ENCODE results near the gene KBTBD7. TPM values are rescaled to one million over a fixed set of nuclear protein-coding genes. Genes with fewer than 3 reads are reported as not detected.

Gene KBTBD7
- total and polyA plus RNA-seq, 12 donors: 1.6 to 7.6 (median 5.3) TPM

- no peak for TF ChIP-seq CTCF (IDR thresholded peaks at IDR 0.05)
- Histone ChIP-seq H3K9me3 (peaks cover 0 to 5% (median 0%) of the 10 kb centered on the region in 11 donors), H3K27ac (no peak overlapping the region), H3K36me3 (peaks cover 0 to 64% (median 6%) of the 10 kb centered on the region in 9 donors), H3K27me3 (no peaks in the 10 kb centered on the region), H3K4me1 (no peaks in the 10 kb centered on the region), H3K4me3 (no peak overlapping the region)
- DNase-seq (no peak), ATAC-seq (no peak)
- intact Hi-C loops (cut with DNase I): no loop called here
- 89 to 91% methylated on average over 4 of the region's 4 CpGs for WGBS, 2 donors
These were observed 38.5 kb upstream of the KBTBD7 start for GRCh38 chr13:41232578-41233480.

- no peak overlapping the region for H3K27ac ChIP-seq
- TF ChIP-seq CTCF (IDR thresholded peaks at IDR 0.05): no peak
- H3K27me3 ChIP-seq: no peaks in the 10 kb centered on the region
- H3K9me3 ChIP-seq: peaks cover 0 to 5% (median 0%) of the 10 kb centered on the region in 11 donors
- intact Hi-C loops (cut with DNase I): no loop called here
- peaks cover 0 to 72% (median 6%) of the 10 kb centered on the region in 9 donors for H3K36me3 ChIP-seq
- H3K4me1 ChIP-seq: no peaks in the 10 kb centered on the region
- 68 to 78% methylated on average over 3 of the region's 3 CpGs for WGBS, 2 donors
- no peak overlapping the region for H3K4me3 ChIP-seq
- no peak for ATAC-seq
- no peak for DNase-seq
These were observed 37.4 kb upstream of the KBTBD7 start for GRCh38 chr13:41231786-41232185.

GRCh38 chr13:41231025-41231677 lies 36.8 kb upstream of the KBTBD7 start:
- H3K27me3 ChIP-seq: no peaks in the 10 kb centered on the region
- H3K27ac ChIP-seq: no peak overlapping the region
- H3K4me3 ChIP-seq: no peak overlapping the region
- ATAC-seq (no peak), DNase-seq (no peak)
- H3K9me3 ChIP-seq: peaks cover 0 to 5% (median 0%) of the 10 kb centered on the region in 11 donors
- 97% methylated on average over 2 of the region's 2 CpGs for whole genome bisulfite sequencing, 2 donors
- no peak for TF ChIP-seq CTCF (IDR thresholded peaks at IDR 0.05)
- intact Hi-C loops (cut with DNase I): no loop called here
- H3K36me3 ChIP-seq: peaks cover 0 to 73% (median 6%) of the 10 kb centered on the region in 9 donors
- no peaks in the 10 kb centered on the region for H3K4me1 ChIP-seq

- Histone ChIP-seq H3K27ac (no peak overlapping the region), H3K27me3 (no peaks in the 10 kb centered on the region), H3K9me3 (peaks cover 0 to 5% (median 0%) of the 10 kb centered on the region in 11 donors), H3K4me1 (no peaks in the 10 kb centered on the region), H3K4me3 (no peak overlapping the region), H3K36me3 (peaks cover 0 to 82% (median 6%) of the 10 kb centered on the region in 9 donors)
- ATAC-seq (no peak), DNase-seq (no peak)
- TF ChIP-seq CTCF (IDR thresholded peaks at IDR 0.05): no peak
- intact Hi-C loops (cut with DNase I): no loop called here
These were observed 35.0 kb upstream of the KBTBD7 start for GRCh38 chr13:41229356-41229755.
